IMR-90 (cell line): Measurements from ENCODE around the gene POU4F2.

Experiments
- BHLHE40 ChIP-seq: fragments of 150-350 bp; IDR thresholded peaks from 2 replicates; pipeline ENCODE4 v1.6.1; 2016; ENCODE audit warnings: mild to moderate bottlenecking, low read depth, low read length
- CEBPB ChIP-seq: IDR thresholded peaks from 2 replicates; pipeline ENCODE4 v1.6.1; 2012; ENCODE audit warnings: low read depth, low read length, improper control_type of control experiment
- CHD1 ChIP-seq: IDR thresholded peaks from 2 replicates; pipeline ENCODE4 v1.6.1; 2012; ENCODE audit warnings: low read depth, low read length, improper control_type of control experiment
- FOS ChIP-seq: fragments of 150-350 bp; IDR thresholded peaks from 2 replicates; pipeline ENCODE4 v1.6.1; 2016; ENCODE audit warnings: low read depth, low read length
- MAZ ChIP-seq: IDR thresholded peaks from 2 replicates; pipeline ENCODE4 v1.6.1; 2012; ENCODE audit warnings: low read depth, mild to moderate bottlenecking, low read length, improper control_type of control experiment, moderate library complexity, borderline replicate concordance
- MXI1 ChIP-seq: IDR thresholded peaks from 2 replicates; pipeline ENCODE4 v1.6.1; 2012; ENCODE audit warnings: low read depth, mild to moderate bottlenecking, low read length, moderate library complexity, borderline replicate concordance
- POLR2A ChIP-seq: IDR thresholded peaks from 2 replicates; pipeline ENCODE4 v1.6.1; 2012; ENCODE audit warnings: mild to moderate bottlenecking, low read depth, low read length
- RAD21 ChIP-seq: IDR thresholded peaks from 2 replicates; pipeline ENCODE4 v1.6.1; 2012; ENCODE audit warnings: low read length, improper control_type of control experiment
- RFX5 ChIP-seq: IDR thresholded peaks from 2 replicates; pipeline ENCODE4 v1.8.0; 2012; ENCODE audit warnings: low read depth, mild to moderate bottlenecking, low read length, moderate library complexity
- TF ChIP-seq, protein P1 (sequence below): conservative IDR thresholded peaks from 2 replicates; pipeline ENCODE4 v1.5.1; 2012; ENCODE audit warnings: mild to moderate bottlenecking, low read depth, low read length, improper control_type of control experiment
- TF ChIP-seq, protein P2 (sequence below): fragments of 150-350 bp; IDR thresholded peaks from 2 replicates; pipeline ENCODE4 v1.6.1; 2017; ENCODE audit warnings: mild to moderate bottlenecking, antibody characterized with exemption, low read length, low read depth

GRCh38 chr4:146645921-146646320, 7.2 kb downstream of the POU4F2 start:
- TF ChIP-seq, protein P1, sequence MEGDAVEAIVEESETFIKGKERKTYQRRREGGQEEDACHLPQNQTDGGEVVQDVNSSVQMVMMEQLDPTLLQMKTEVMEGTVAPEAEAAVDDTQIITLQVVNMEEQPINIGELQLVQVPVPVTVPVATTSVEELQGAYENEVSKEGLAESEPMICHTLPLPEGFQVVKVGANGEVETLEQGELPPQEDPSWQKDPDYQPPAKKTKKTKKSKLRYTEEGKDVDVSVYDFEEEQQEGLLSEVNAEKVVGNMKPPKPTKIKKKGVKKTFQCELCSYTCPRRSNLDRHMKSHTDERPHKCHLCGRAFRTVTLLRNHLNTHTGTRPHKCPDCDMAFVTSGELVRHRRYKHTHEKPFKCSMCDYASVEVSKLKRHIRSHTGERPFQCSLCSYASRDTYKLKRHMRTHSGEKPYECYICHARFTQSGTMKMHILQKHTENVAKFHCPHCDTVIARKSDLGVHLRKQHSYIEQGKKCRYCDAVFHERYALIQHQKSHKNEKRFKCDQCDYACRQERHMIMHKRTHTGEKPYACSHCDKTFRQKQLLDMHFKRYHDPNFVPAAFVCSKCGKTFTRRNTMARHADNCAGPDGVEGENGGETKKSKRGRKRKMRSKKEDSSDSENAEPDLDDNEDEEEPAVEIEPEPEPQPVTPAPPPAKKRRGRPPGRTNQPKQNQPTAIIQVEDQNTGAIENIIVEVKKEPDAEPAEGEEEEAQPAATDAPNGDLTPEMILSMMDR = no peak
- TF ChIP-seq POLR2A = no peak
- no peak for TF ChIP-seq RAD21
- TF ChIP-seq MXI1 = no peak
- TF ChIP-seq FOS = no peak
- no peak for TF ChIP-seq RFX5
- no peak for TF ChIP-seq BHLHE40
- no peak for TF ChIP-seq MAZ
- TF ChIP-seq CHD1 = no peak
- no peak for TF ChIP-seq CEBPB
- TF ChIP-seq, protein P2, sequence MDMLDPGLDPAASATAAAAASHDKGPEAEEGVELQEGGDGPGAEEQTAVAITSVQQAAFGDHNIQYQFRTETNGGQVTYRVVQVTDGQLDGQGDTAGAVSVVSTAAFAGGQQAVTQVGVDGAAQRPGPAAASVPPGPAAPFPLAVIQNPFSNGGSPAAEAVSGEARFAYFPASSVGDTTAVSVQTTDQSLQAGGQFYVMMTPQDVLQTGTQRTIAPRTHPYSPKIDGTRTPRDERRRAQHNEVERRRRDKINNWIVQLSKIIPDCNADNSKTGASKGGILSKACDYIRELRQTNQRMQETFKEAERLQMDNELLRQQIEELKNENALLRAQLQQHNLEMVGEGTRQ = no peak
